H1 (cell line): ENCODE results near the gene KIAA0319L. TPM values are rescaled to one million over a fixed set of nuclear protein-coding genes. Genes with fewer than 3 reads are reported as not detected.

Source experiments
- CTCF ChIA-PET: fragments of 300-600 bp; sonication (Branson Sonifier 250); formaldehyde crosslinking; loops from one replicate; lab custom pipeline; 2021; ENCODE audit not compliant: partially characterized antibody; lab: Charles Lee
- POLR2A ChIA-PET: fragments of 300-600 bp; sonication (Branson Sonifier 250); formaldehyde crosslinking; loops from one replicate; lab custom pipeline; 2021; ENCODE audit warnings: inconsistent platforms; ENCODE audit not compliant: partially characterized antibody; lab: Charles Lee
- DNase-seq, 2 experiments: peaks; one replicate each; pipeline versions ENCODE4 v3.0.0 to v3.0.0-alpha.2; 2010 to 2022; ENCODE audit warnings: low spot score in 2 of 2, low read depth in 1 of 2, mixed read lengths in 1 of 2
- FAIRE-seq: peaks from 2 replicates; lab custom pipeline; 2011; peaks lifted over from hg19 to GRCh38; lab: Jason Lieb, UNC
- H2AFZ ChIP-seq: 2 replicates; pipeline ENCODE4 v1.8.1; 2012; ENCODE audit warnings: low read length, inconsistent platforms
- H2AK5ac ChIP-seq: 2 replicates; pipeline ENCODE4 v1.6.1; 2013; ENCODE audit warnings: low read depth, low read length
- H2BK120ac ChIP-seq: replicated peaks from 2 replicates; pipeline ENCODE3; 2013; ENCODE audit warnings: low read depth, low read length, inconsistent platforms
- H2BK12ac ChIP-seq: 2 replicates; pipeline ENCODE4 v1.6.1; 2013; ENCODE audit warnings: low read depth, low read length
- H2BK15ac ChIP-seq: 2 replicates; pipeline ENCODE4 v1.6.1; 2013; ENCODE audit warnings: low read length
- H2BK20ac ChIP-seq: 2 replicates; pipeline ENCODE4 v1.6.1; 2013; ENCODE audit warnings: low read length
- H2BK5ac ChIP-seq: 2 replicates; pipeline ENCODE4 v1.6.1; 2013; ENCODE audit warnings: low read depth, low read length
- H3K14ac ChIP-seq: 2 replicates; pipeline ENCODE4 v1.6.1; 2013; ENCODE audit warnings: inconsistent platforms; ENCODE audit not compliant: insufficient read length
- H3K18ac ChIP-seq: 2 replicates; pipeline ENCODE4 v1.6.1; 2013; ENCODE audit warnings: low read length; ENCODE audit errors: extremely low read depth
- H3K23ac ChIP-seq: 2 replicates; pipeline ENCODE4 v1.6.1; 2013; ENCODE audit warnings: inconsistent platforms; ENCODE audit not compliant: insufficient read length
- H3K23me2 ChIP-seq: 2 replicates; pipeline ENCODE4 v1.6.1; 2013; ENCODE audit warnings: low read depth, low read length
- H3K27ac ChIP-seq: 2 replicates; pipeline ENCODE4 v1.6.1; 2011; ENCODE audit warnings: low read depth, low read length, inconsistent platforms
- H3K27me3 ChIP-seq, 4 experiments: replicated peaks in 1 of 4; 1 replicate in 1 of 4; 2 replicates in 3 of 4; pipeline versions ENCODE4 v1.6.1 to v1.8.1; 2011 to 2013; ENCODE audit warnings: low read length in 3 of 4, mild to moderate bottlenecking in 3 of 4, inconsistent platforms in 2 of 4, mixed read lengths in 2 of 4, moderate library complexity in 1 of 4; ENCODE audit not compliant: control insufficient read depth in 3 of 4, insufficient read depth in 3 of 4; ENCODE audit errors: extremely low read depth in 1 of 4
- H3K36me3 ChIP-seq, 4 experiments: 2 replicates each; pipeline versions ENCODE4 v1.6.1 to v1.8.1; 2011 to 2013; ENCODE audit warnings: mild to moderate bottlenecking in 4 of 4, low read length in 3 of 4, moderate library complexity in 2 of 4, control low read depth in 1 of 4, inconsistent platforms in 1 of 4; ENCODE audit not compliant: insufficient read depth in 4 of 4, control insufficient read depth in 2 of 4
- H3K4ac ChIP-seq: replicated peaks from 2 replicates; pipeline ENCODE3; 2013; ENCODE audit warnings: low read length, low read depth, mixed read lengths, inconsistent platforms; ENCODE audit not compliant: insufficient read length
- H3K4me1 ChIP-seq, 4 experiments: replicated peaks in 1 of 4; 1 replicate in 1 of 4; 2 replicates in 3 of 4; pipeline versions ENCODE4 v1.6.1 to v1.8.1; 2011 to 2013; ENCODE audit warnings: low read length in 3 of 4, inconsistent platforms in 2 of 4, mixed read lengths in 1 of 4; ENCODE audit not compliant: insufficient read depth in 4 of 4, control insufficient read depth in 3 of 4
- H3K4me2 ChIP-seq, 2 experiments: 2 replicates each; pipeline versions ENCODE4 v1.6.1 to v1.8.1; 2011 to 2013; ENCODE audit warnings: low read depth in 2 of 2, low read length in 2 of 2, control low read depth in 1 of 2, inconsistent platforms in 1 of 2, mild to moderate bottlenecking in 1 of 2; ENCODE audit not compliant: insufficient read depth in 1 of 2
- H3K4me3 ChIP-seq, 4 experiments: fragments of 200-600, 300-600 bp in 1 of 4; sonication (generic), shearing (Covaris generic), sonication (Bioruptor Twin) in 1 of 4; 2 replicates each; pipeline versions ENCODE4 v1.5.1 to v1.8.1; 2011 to 2016; ENCODE audit warnings: low read length in 4 of 4, low read depth in 3 of 4, control low read depth in 2 of 4, inconsistent platforms in 2 of 4, mild to moderate bottlenecking in 2 of 4, mixed read lengths in 1 of 4, moderate library complexity in 1 of 4; ENCODE audit not compliant: insufficient read depth in 2 of 4; ENCODE audit errors: extremely low read depth in 1 of 4
- H3K56ac ChIP-seq: replicated peaks from 2 replicates; pipeline ENCODE3; 2013; ENCODE audit warnings: low read depth, mild to moderate bottlenecking, mixed read lengths, low read length, inconsistent platforms; ENCODE audit not compliant: insufficient read length
- H3K79me1 ChIP-seq: 2 replicates; pipeline ENCODE4 v1.6.1; 2013; ENCODE audit warnings: low read depth, low read length, control low read depth
- H3K79me2 ChIP-seq, 2 experiments: 2 replicates each; pipeline versions ENCODE4 v1.6.1 to v1.8.1; 2012 to 2013; ENCODE audit warnings: low read length in 2 of 2, mild to moderate bottlenecking in 2 of 2, inconsistent platforms in 1 of 2; ENCODE audit not compliant: insufficient read depth in 2 of 2, control insufficient read depth in 1 of 2
- H3K9ac ChIP-seq, 4 experiments: replicated peaks in 1 of 4; 1 replicate in 1 of 4; 2 replicates in 3 of 4; pipeline versions ENCODE4 v1.6.1 to v1.8.1; 2011 to 2013; ENCODE audit warnings: low read depth in 3 of 4, low read length in 3 of 4, control low read depth in 2 of 4, mild to moderate bottlenecking in 2 of 4, moderate library complexity in 2 of 4, inconsistent platforms in 1 of 4; ENCODE audit errors: extremely low read depth in 1 of 4
- H3K9me3 ChIP-seq, 2 experiments: 2 replicates each; pipeline versions ENCODE4 v1.6.1 to v1.8.1; 2012 to 2013; ENCODE audit warnings: mild to moderate bottlenecking in 2 of 2, moderate library complexity in 2 of 2, control low read depth in 1 of 2, inconsistent platforms in 1 of 2, low read depth in 1 of 2, low read length in 1 of 2, mixed read lengths in 1 of 2; ENCODE audit not compliant: insufficient read depth in 2 of 2
- H4K20me1 ChIP-seq, 2 experiments: replicated peaks in 1 of 2; 2 replicates each; pipeline versions ENCODE3 to v1.8.1; 2011 to 2013; ENCODE audit warnings: inconsistent platforms in 2 of 2, low read length in 2 of 2, mild to moderate bottlenecking in 1 of 2; ENCODE audit not compliant: insufficient read depth in 2 of 2, control insufficient read depth in 1 of 2
- H4K5ac ChIP-seq: 2 replicates; pipeline ENCODE4 v1.6.1; 2013; ENCODE audit warnings: low read length, low read depth, mixed read lengths, inconsistent platforms; ENCODE audit not compliant: insufficient read length
- H4K8ac ChIP-seq: 2 replicates; pipeline ENCODE4 v1.8.0; 2013; ENCODE audit warnings: mild to moderate bottlenecking, moderate library complexity, low read length, inconsistent platforms; ENCODE audit not compliant: insufficient read depth; ENCODE audit errors: extremely low read depth
- H4K91ac ChIP-seq: replicated peaks from 2 replicates; pipeline ENCODE3; 2013; ENCODE audit warnings: low read length, mixed read lengths, inconsistent platforms; ENCODE audit not compliant: insufficient read length
- BCL11A ChIP-seq, 2 experiments: IDR thresholded peaks; one replicate each; pipeline ENCODE4 v1.6.1; 2011; ENCODE audit warnings: low read depth in 2 of 2, low read length in 2 of 2, mild to moderate bottlenecking in 2 of 2
- GTF2F1 ChIP-seq: IDR thresholded peaks from 2 replicates; pipeline ENCODE4 v1.6.1; 2012; ENCODE audit warnings: low read depth, low read length, improper control_type of control experiment, borderline replicate concordance
- KDM1A ChIP-seq: fragments of 200-600, 300-600 bp; sonication (generic); IDR thresholded peaks from 2 replicates; pipeline ENCODE4 v1.7.1; 2016; ENCODE audit warnings: mild to moderate bottlenecking, low read length, borderline replicate concordance
- KDM5A ChIP-seq: fragments of 200-600 bp; IDR thresholded peaks from 2 replicates; pipeline ENCODE4 v1.7.1; 2012; ENCODE audit warnings: mild to moderate bottlenecking, low read length, inconsistent platforms, mixed read lengths
- NANOG ChIP-seq: IDR thresholded peaks from 2 replicates; pipeline ENCODE4 v1.6.1; 2011; ENCODE audit warnings: low read length, low read depth, mild to moderate bottlenecking, inconsistent platforms; ENCODE audit not compliant: insufficient read depth, poor library complexity, severe bottlenecking
- NRF1 ChIP-seq: IDR thresholded peaks from 2 replicates; pipeline ENCODE4 v1.6.1; 2011; ENCODE audit warnings: mild to moderate bottlenecking, low read depth, low read length, improper control_type of control experiment
- PHF8 ChIP-seq: fragments of 200-600 bp; sonication (generic); conservative IDR thresholded peaks from 2 replicates; pipeline ENCODE4 v1.7.1; 2012; ENCODE audit warnings: low read depth, mild to moderate bottlenecking, inconsistent platforms, low read length, moderate library complexity
- POLR2AphosphoS5 ChIP-seq: IDR thresholded peaks from 2 replicates; pipeline ENCODE4 v1.6.1; 2011; ENCODE audit warnings: low read depth, low read length
- RNF2 ChIP-seq: fragments of 200-900, 300-1000 bp; sonication (generic); IDR thresholded peaks from 2 replicates; pipeline ENCODE4 v1.7.1; 2016; ENCODE audit warnings: borderline replicate concordance, low read depth, mild to moderate bottlenecking, antibody characterized with exemption, low read length; ENCODE audit not compliant: poor library complexity, severe bottlenecking; ENCODE audit errors: missing control alignments
- RXRA ChIP-seq: IDR thresholded peaks from 2 replicates; pipeline ENCODE4 v1.6.1; 2011; ENCODE audit warnings: low read depth, mild to moderate bottlenecking, low read length, moderate library complexity; ENCODE audit not compliant: insufficient read depth
- SRF ChIP-seq: IDR thresholded peaks from 2 replicates; pipeline ENCODE4 v1.6.1; 2011; ENCODE audit warnings: mild to moderate bottlenecking, low read depth, low read length, moderate library complexity
- TEAD4 ChIP-seq: IDR thresholded peaks from 2 replicates; pipeline ENCODE4 v1.6.1; 2012; ENCODE audit warnings: low read depth, low read length, inconsistent platforms, mixed read lengths
- WGBS, 2 experiments: shearing (Covaris generic) in 1 of 2; methylation state at CpG; one replicate each; pipeline versions ENCODE4 v1.1.6 to v1.1.7; 2013 to 2015; ENCODE audit warnings: low lambda C conversion rate in 2 of 2, mixed read lengths in 2 of 2, inconsistent platforms in 1 of 2, low coverage in 1 of 2, missing lambda C conversion rate in 1 of 2; ENCODE audit not compliant: insufficient replicate concordance in 2 of 2, insufficient coverage in 1 of 2, insufficient read length in 1 of 2; ENCODE audit errors: extremely low coverage in 1 of 2, missing lambda C conversion rate in 1 of 2; 5-methylcytosine and 5-hydroxymethylcytosine counted together
- polyA plus RNA-seq, 7 experiments: library from polyadenylated mRNA; depleted of rRNA in 3 of 7; stranded (reverse) in 5 of 7; unstranded in 2 of 7; fragments of >200 nt in 5 of 7; fragments of 200-250 nt in 2 of 7; gene quantifications; 1 replicate in 5 of 7; 2 replicates in 1 of 7; 4 replicates in 1 of 7; pipeline versions ENCODE4 v1.2.1 to v1.2.3, GENCODE V29; 2011 to 2013; ENCODE audit warnings: missing spikeins in 2 of 7, mixed read lengths in 2 of 7
- total RNA-seq: library from RNA; stranded (reverse); fragmentation: NEBNext Ultra II Directional; extraction: Animal tissue kit (Norgen Biotek cat#: 25700); gene quantifications from 2 replicates; pipeline ENCODE4 v1.2.1, GENCODE V29; 2021
- TF ChIP-seq, protein P1 (sequence below): IDR thresholded peaks from 2 replicates; pipeline ENCODE4 v1.6.1; 2012; ENCODE audit warnings: inconsistent platforms

KIAA0319L gene
- total and polyA plus RNA-seq, 2 of the 8 experiments (the other 6 are each of a cell fraction or from before 2014, with no cell fraction given): 40.1 to 55.7 TPM

DNA sequence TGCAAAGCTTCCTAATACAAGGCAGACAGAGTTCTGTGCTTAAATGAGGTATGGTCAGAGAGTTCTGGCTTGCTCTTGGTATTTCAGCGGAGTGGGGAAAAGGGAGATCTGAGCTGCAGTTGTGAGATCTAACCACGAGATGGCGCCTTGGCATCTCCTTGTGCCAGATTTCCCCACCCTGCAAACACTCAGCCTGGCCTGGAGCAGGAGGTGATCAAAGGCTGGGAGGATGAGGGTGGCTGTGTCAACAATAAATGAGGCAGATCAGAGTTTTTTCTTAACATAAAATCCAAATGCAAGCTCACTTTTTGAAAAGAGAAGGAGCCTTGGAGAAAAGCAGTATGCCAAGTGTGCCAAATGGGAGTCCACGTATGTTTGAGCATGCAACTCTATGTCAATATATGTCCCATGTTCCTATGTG is 11.8 kb upstream of the KIAA0319L start:
- Histone ChIP-seq H3K14ac (no peak overlapping the region), H3K79me1 (no peaks in the 10 kb centered on the region), H3K9me3 (no peaks in the 10 kb centered on the region), H3K9ac (no peak overlapping the region), H2AFZ (no peak overlapping the region), H2BK20ac (no peak overlapping the region), H4K20me1 (peaks cover 2 to 18% of the 10 kb centered on the region in 2 experiments), H3K27ac (no peak overlapping the region), H3K27me3 (peaks cover 25 to 47% (median 38%) of the 10 kb centered on the region in 4 experiments), H4K91ac (no peak overlapping the region), H3K4me2 (no peak overlapping the region), H4K8ac (no peak overlapping the region), H2BK5ac (no peak overlapping the region), H4K5ac (no peak overlapping the region), H3K36me3 (peaks cover 0 to 14% (median 4%) of the 10 kb centered on the region in 4 experiments; a peak in 5 of 8 replicates), H3K23ac (no peak overlapping the region), H2BK15ac (no peak overlapping the region), H3K79me2 (no peaks in the 10 kb centered on the region), H2BK120ac (no peak overlapping the region), H2AK5ac (no peak overlapping the region), H3K18ac (no peak overlapping the region), H3K4me1 (peaks cover 0 to 2% (median 0%) of the 10 kb centered on the region in 4 experiments; a peak in 4 of 7 replicates), H3K4me3 (no peak overlapping the region), H3K4ac (no peak overlapping the region), H3K23me2 (peaks cover 7% of the 10 kb centered on the region; the same call in 1 of the 2 replicates), H2BK12ac (no peak overlapping the region), H3K56ac (no peak overlapping the region)
- ChIA-PET POLR2A (interaction anchor here (0.6 to 3.2 kb wide), 10 partner anchors 8 to 180 kb away, joined by 3 to 12 read pairs (median 5); partner anchors contain the start of genes C1orf216 and KIAA0319L), CTCF (interaction anchor here (0.6 to 5.8 kb wide), 49 partner anchors 9 to 410 kb away, joined by 3 to 91 read pairs (median 4); partner anchors contain the start of genes C1orf216 and KIAA0319L)
- FAIRE-seq (peak; percentile 99), DNase-seq (peak in 1 of 2 experiments; percentile 87)
- WGBS, 2 experiments: 28% methylated on average over 4 of the region's 4 CpGs; no CpG with 5 or more reads in 1 of the 2 experiments
- no peak for TF ChIP-seq NANOG
- no peak for TF ChIP-seq KDM1A
- TF ChIP-seq TEAD4: 0 out of 2 replicates have a peak, but pooled peaks have one; percentile 11
- TF ChIP-seq, protein P1, sequence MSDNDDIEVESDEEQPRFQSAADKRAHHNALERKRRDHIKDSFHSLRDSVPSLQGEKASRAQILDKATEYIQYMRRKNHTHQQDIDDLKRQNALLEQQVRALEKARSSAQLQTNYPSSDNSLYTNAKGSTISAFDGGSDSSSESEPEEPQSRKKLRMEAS: no peak
- no peak for TF ChIP-seq BCL11A (IDR thresholded peaks at IDR 0.05; ENCODE audit: low read depth in 2 of 2, low read length in 2 of 2)
- TF ChIP-seq NRF1: no peak
- TF ChIP-seq GTF2F1: no peak
- TF ChIP-seq SRF: no peak
- TF ChIP-seq RXRA: no peak
- peak; percentile 26; the same call in 1 of the 2 replicates for TF ChIP-seq POLR2AphosphoS5
- no peak for TF ChIP-seq KDM5A
- no peak for TF ChIP-seq RNF2
- no peak for TF ChIP-seq PHF8
